HG03469 (cell line): ENCODE results near the gene BAZ2B.
"Not testable (repeated sequence)": the region's sequence is repeated elsewhere in the genome, so short reads cannot be mapped to it uniquely, and the experiment has no call there.

Experiments
- ATAC-seq: cut with Tn5 transposase; IDR thresholded peaks from one replicate; pipeline ENCODE4 v1.9.1; 2021; ENCODE audit warnings: mild to moderate bottlenecking, moderate library complexity, moderate number of reproducible peaks; ENCODE audit not compliant: unreplicated experiment

BAZ2B gene

GRCh38 chr2:159616286-159616701, at the start of gene BAZ2B:
Gene BAZ2B (minus strand): TSS chr2:159616548. CDS start chr2:159478719, 137,829 bp downstream.
- ATAC-seq, result no peak

- ATAC-seq, result no peak
Measured at GRCh38 chr2:159661286-159661685, 44.9 kb upstream of the BAZ2B start.

GRCh38 chr2:159658881-159659873, 42.8 kb upstream of the BAZ2B start:
- no peak for ATAC-seq

GRCh38 chr2:159653962-159654361, 37.6 kb upstream of the BAZ2B start:
- ATAC-seq, result no peak

GRCh38 chr2:159651884-159652283, 35.5 kb upstream of the BAZ2B start:
- no peak for ATAC-seq

GRCh38 chr2:159650574-159650973, 34.2 kb upstream of the BAZ2B start:
- no peak for ATAC-seq

- ATAC-seq, result no peak
Measured at GRCh38 chr2:159648643-159649042, 32.3 kb upstream of the BAZ2B start.

- ATAC-seq, result no peak
Measured at GRCh38 chr2:159647667-159648066, 31.3 kb upstream of the BAZ2B start.

GRCh38 chr2:159640176-159640575, 23.8 kb upstream of the BAZ2B start:
- ATAC-seq, result no peak

GRCh38 chr2:159639712-159640111, 23.4 kb upstream of the BAZ2B start:
- ATAC-seq, result no peak

GRCh38 chr2:159639071-159639470, 22.7 kb upstream of the BAZ2B start:
- no peak for ATAC-seq

- ATAC-seq, result no peak
Measured at GRCh38 chr2:159637988-159638501, 21.7 kb upstream of the BAZ2B start.

GRCh38 chr2:159637240-159637639, 20.9 kb upstream of the BAZ2B start:
- ATAC-seq, result no peak

GRCh38 chr2:159635006-159635789, 18.9 kb upstream of the BAZ2B start:
- no peak for ATAC-seq

- ATAC-seq, result no peak
Measured at GRCh38 chr2:159633219-159633618, 16.9 kb upstream of the BAZ2B start.

GRCh38 chr2:159625628-159626027, 9.3 kb upstream of the BAZ2B start:
- not testable (repeated sequence) for ATAC-seq

GRCh38 chr2:159623436-159623835, 7.1 kb upstream of the BAZ2B start:
- no peak for ATAC-seq

GRCh38 chr2:159622966-159623365, 6.6 kb upstream of the BAZ2B start:
- no peak for ATAC-seq

GRCh38 chr2:159620796-159621195, 4.4 kb upstream of the BAZ2B start:
- ATAC-seq, result no peak

- ATAC-seq, result no peak
Measured at GRCh38 chr2:159617646-159618045, 1.3 kb upstream of the BAZ2B start.

- ATAC-seq, result no peak
Measured at GRCh38 chr2:159617100-159617499, 752 bp upstream of the BAZ2B start.
